Fibroblast of the aortic adventitia (primary cell): ENCODE results near the gene SNPH. TPM values are rescaled to one million over a fixed set of nuclear protein-coding genes. Genes with fewer than 3 reads are reported as not detected.

Experiments used
- DNase-seq: peaks from one replicate; pipeline ENCODE4 v3.0.0-alpha.2; 2010; ENCODE audit warnings: low read depth
- H3K4me3 ChIP-seq: 2 replicates; pipeline ENCODE4 v1.5.1; 2011; ENCODE audit warnings: low read depth, mild to moderate bottlenecking, control low read depth, low read length, moderate library complexity
- total RNA-seq: library from RNA; depleted of rRNA; stranded (reverse); fragments of >200 nt; gene quantifications from 2 replicates; pipeline ENCODE4 v1.2.3, GENCODE V29; 2012; ENCODE audit warnings: low replicate concordance
- TF ChIP-seq, protein P1 (sequence below): IDR thresholded peaks from 2 replicates; pipeline ENCODE4 v1.5.1; 2011; ENCODE audit warnings: mild to moderate bottlenecking, low read length, control low read depth, inconsistent platforms; ENCODE audit not compliant: insufficient read depth

SNPH gene
- total RNA-seq, 1 donor, result 7.7 TPM

DNA sequence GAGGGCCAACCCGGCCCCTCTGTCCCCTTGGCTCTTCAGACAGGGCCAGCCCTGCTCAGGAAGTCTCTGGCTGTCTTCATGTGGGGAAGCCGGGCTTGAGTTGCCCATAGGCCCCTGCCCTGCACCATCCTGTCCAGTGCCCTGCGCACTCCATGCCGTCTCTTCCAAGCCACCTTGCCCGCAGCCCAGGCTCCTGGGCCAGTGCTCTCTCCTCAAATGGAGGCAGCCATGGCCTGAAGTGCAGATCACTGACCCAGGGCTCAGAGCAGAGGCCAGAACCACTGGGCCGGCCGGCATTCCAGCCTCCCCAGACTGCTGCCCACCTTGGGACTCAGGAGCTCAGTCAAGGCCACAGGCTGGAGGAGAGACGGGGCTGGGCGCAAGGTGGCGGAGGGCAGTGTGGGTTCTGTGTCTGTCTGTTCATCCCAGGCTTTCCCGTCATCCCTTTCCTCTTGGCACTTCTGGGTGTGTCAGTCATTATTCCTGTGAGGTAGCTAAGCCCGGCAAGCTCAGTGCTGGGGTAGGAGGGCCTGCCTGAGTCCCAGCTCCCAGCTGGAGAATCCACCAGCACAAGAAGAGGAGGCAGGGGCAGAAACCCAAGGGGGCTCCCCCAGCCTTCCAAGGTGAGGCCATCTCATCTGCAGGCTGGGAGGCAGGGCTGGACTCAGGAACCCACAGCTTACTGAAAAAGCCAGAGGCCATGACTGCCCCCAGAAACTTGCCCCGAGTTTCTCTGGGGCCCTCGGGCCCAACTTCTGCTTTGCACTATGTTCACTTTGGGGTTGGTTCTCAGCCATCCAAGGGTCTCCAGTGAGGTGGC, 40.4 kb downstream of the SNPH start:
- no peak for DNase-seq
- TF ChIP-seq, protein P1, sequence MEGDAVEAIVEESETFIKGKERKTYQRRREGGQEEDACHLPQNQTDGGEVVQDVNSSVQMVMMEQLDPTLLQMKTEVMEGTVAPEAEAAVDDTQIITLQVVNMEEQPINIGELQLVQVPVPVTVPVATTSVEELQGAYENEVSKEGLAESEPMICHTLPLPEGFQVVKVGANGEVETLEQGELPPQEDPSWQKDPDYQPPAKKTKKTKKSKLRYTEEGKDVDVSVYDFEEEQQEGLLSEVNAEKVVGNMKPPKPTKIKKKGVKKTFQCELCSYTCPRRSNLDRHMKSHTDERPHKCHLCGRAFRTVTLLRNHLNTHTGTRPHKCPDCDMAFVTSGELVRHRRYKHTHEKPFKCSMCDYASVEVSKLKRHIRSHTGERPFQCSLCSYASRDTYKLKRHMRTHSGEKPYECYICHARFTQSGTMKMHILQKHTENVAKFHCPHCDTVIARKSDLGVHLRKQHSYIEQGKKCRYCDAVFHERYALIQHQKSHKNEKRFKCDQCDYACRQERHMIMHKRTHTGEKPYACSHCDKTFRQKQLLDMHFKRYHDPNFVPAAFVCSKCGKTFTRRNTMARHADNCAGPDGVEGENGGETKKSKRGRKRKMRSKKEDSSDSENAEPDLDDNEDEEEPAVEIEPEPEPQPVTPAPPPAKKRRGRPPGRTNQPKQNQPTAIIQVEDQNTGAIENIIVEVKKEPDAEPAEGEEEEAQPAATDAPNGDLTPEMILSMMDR, result no peak
- no peak overlapping the region for H3K4me3 ChIP-seq

DNA sequence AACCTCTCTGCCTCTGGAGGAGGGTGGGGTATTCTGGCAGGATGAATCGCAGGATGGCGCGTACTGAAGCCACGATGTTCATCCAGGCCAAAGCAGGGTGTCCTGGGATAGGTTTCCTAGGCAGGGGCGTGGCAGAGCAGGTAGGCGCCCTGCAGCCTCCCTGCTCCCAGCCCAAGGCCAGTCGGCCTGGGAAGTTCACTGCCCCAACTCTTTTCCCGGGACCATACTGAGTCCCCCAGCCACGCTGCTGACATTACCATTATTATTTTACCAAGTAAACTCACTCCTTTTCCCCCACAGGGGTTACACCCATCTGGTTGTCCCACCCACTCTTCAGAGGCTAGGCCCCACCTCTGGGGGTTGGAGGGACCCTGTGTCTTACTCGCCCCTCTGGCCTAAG, 41.1 kb downstream of the SNPH start:
- no peak overlapping the region for H3K4me3 ChIP-seq
- no peak for DNase-seq
- TF ChIP-seq, protein P1, result no peak

DNA sequence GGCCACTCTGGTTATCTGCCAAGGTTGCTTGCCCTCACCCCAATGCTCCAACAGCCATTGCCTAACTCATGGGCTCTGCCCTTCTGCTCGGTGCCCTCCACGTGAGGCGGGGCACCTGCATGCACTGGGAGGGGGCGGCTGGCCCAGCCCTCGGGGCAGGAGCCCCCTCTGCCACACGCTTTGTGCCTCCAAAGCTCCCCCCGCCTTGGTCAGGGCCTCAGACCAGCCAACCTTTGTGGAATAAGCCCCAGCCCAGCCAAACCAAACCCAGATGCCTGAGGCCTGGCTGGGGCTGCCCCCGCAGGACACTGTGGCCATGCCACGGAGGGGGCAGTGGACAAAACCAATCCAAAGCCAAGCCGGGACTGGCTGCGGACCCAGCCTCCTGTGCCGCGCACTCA, 41.5 kb downstream of the SNPH start:
- DNase-seq, result no peak
- TF ChIP-seq, protein P1, result no peak
- no peak overlapping the region for H3K4me3 ChIP-seq

DNA sequence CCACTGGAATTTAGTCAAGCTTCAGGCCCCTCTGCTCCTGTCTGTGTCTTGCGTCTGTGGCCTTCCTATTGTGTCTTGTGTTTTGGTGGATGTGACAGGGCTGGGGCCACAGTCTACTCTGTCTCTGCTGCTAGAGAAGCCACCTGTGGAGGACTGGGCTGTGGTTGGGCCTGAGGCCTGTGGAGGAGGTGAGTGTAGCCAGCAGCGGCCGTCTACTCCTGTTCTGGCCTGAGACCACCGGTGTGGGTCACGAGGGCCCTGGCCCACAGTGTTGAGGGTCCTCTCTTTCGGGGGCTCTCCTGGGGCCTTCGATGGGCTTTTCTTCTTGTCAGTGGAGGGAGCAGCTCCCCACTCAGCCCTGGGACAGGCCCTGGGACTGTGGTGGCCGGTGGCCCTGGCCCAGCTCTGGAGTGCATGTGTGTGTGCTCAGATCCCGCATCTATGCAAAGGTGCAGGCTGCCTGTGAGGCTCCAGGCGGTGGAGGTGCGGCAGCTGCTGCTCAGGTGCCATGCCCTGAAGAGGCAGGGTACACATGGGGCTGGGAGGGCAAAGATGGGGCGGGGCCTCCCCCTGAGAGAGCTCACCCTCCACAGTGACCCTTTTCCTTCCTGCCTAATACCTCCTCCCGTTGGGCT, 42.1 kb downstream of the SNPH start:
- no peak for DNase-seq
- TF ChIP-seq, protein P1, result no peak

DNA sequence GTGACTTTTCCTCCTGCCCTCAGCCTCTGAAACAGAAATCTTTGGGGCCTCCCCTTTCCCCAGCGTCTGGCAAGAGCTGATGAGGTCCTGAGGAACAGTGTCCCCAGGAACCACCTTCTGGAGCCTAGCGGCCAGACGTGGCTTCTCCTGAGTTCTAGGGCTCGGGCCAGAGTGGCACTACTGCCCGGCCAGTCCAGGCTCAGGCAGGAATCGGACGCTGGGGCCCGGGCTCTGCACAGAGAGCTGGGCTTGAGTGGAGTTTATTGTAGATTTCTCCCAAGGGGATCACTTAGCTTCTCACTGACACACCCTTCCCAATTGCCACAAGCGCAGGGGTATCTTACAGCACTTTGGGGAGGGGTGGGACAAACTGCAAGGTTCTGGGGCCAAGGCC, 42.6 kb downstream of the SNPH start:
- H3K4me3 ChIP-seq, result no peak overlapping the region
- TF ChIP-seq, protein P1, result no peak
- no peak for DNase-seq

More for the DNA sequence above, 42.1 kb downstream of the SNPH start:
- H3K4me3 ChIP-seq, result no peak overlapping the region

DNA sequence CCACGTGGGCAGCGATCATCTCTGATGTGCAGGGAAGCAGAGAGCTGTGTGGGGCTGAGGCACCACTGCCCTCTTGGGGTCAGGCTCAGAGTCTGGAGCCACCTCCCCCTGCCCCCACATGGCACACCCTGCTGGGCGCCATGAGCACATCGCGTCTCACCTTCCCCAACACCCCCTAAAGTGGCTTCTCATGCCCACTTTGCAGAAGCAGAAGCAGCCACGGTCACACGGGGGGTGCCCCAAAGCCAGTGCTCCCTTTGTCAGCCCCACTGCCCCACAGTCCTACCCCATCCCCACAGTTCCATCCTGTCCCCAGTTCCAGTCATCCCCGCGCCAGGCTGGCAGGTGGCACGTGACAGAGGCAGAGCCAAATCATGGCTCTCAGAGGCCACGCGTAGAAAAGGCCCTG, 43.3 kb downstream of the SNPH start:
- DNase-seq, result no peak
- TF ChIP-seq, protein P1, result no peak
- H3K4me3 ChIP-seq, result no peak overlapping the region
